Vagina (tissue), 2 donors: Measurements from ENCODE around the gene DCUN1D2.

Source experiments
- POLR2A ChIP-seq, 2 donors: fragments of 450-650 bp; IDR thresholded peaks; one replicate each; pipeline ENCODE4 v1.6.1; 2017; ENCODE audit warnings: antibody characterized with exemption in 2 of 2, mild to moderate bottlenecking in 2 of 2, moderate library complexity in 2 of 2
- POLR2AphosphoS5 ChIP-seq, 2 donors: sonication (generic); formaldehyde crosslinking; IDR thresholded peaks; one replicate each; pipeline ENCODE4 v1.9.0; 2017; ENCODE audit warnings: antibody characterized with exemption in 2 of 2, mild to moderate bottlenecking in 2 of 2, low read depth in 1 of 2; ENCODE audit not compliant: insufficient read depth in 1 of 2
- TF ChIP-seq, protein P1 (sequence below), 3 experiments: fragments of 450-650 bp in 2 of 3; fragments of 200-600 bp in 1 of 3; sonication (generic) in 1 of 3; IDR thresholded peaks; one replicate each; pipeline ENCODE4 v1.5.1; 2017 to 2019; ENCODE audit warnings: antibody characterized with exemption in 3 of 3, mild to moderate bottlenecking in 2 of 3, moderate library complexity in 2 of 3

DNA sequence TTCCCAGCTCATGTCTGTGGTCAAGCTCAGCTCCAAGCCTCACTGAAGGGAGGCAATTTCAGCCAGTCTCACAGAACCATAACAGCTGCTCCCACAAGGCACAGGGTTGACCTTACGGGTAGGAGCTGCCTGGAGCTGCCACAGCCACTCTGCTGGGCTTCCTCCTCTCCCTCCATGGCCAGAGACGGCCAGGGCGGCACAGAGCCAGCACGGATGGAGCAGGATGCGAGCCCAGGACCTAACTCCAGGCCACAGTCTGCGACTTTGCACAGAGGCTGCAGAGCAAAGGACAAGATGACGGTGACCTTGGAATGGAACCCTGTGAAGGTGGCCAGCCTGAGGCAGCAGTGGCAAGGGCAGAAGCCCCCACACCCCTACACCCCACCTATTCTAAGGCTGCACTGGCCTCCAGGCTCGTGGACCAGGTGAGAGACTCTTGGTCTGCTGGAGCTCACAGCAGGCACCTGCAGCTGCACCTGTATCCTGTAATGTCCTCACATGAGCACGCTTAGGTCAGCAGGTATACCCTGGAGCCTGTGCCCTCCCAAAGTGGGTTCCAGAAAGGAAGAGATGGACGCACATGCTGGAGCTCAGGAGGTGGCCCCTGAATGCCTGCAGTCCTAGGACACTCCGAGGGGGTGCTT lies 66.9 kb downstream of the DCUN1D2 start:
- TF ChIP-seq, protein P1, sequence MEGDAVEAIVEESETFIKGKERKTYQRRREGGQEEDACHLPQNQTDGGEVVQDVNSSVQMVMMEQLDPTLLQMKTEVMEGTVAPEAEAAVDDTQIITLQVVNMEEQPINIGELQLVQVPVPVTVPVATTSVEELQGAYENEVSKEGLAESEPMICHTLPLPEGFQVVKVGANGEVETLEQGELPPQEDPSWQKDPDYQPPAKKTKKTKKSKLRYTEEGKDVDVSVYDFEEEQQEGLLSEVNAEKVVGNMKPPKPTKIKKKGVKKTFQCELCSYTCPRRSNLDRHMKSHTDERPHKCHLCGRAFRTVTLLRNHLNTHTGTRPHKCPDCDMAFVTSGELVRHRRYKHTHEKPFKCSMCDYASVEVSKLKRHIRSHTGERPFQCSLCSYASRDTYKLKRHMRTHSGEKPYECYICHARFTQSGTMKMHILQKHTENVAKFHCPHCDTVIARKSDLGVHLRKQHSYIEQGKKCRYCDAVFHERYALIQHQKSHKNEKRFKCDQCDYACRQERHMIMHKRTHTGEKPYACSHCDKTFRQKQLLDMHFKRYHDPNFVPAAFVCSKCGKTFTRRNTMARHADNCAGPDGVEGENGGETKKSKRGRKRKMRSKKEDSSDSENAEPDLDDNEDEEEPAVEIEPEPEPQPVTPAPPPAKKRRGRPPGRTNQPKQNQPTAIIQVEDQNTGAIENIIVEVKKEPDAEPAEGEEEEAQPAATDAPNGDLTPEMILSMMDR (IDR thresholded peaks at IDR 0.05), result no peak
- TF ChIP-seq POLR2A (IDR thresholded peaks at IDR 0.05), result no peak
- no peak for TF ChIP-seq POLR2AphosphoS5 (IDR thresholded peaks at IDR 0.05; ENCODE audit: insufficient read depth in 1 of 2, low read depth in 1 of 2)
